AG20443 (cell line): ENCODE measurements around the gene MYLK3.

Experiments used
- DNase-seq: peaks from one replicate; pipeline ENCODE4 v3.0.0; 2012; ENCODE audit warnings: low spot score, mixed read lengths

Gene MYLK3

GRCh38 chr16:46727184-46727583 is 21.0 kb downstream of the MYLK3 start:
- no peak for DNase-seq

- no peak for DNase-seq
Observed at GRCh38 chr16:46721885-46722284, 26.3 kb downstream of the MYLK3 start.

- DNase-seq, result no peak
Observed at GRCh38 chr16:46720619-46721018, 27.5 kb downstream of the MYLK3 start.

GRCh38 chr16:46719528-46719927 is 28.6 kb downstream of the MYLK3 start:
- DNase-seq, result no peak

- DNase-seq, result no peak
Observed at GRCh38 chr16:46718214-46718613, 29.9 kb downstream of the MYLK3 start.

- DNase-seq, result no peak
Observed at GRCh38 chr16:46717692-46718091, 30.5 kb downstream of the MYLK3 start.

- no peak for DNase-seq
Observed at GRCh38 chr16:46715769-46716305, 32.3 kb downstream of the MYLK3 start.

- no peak for DNase-seq
Observed at GRCh38 chr16:46714797-46715591, 33.1 kb downstream of the MYLK3 start.

GRCh38 chr16:46713634-46714033 is 34.5 kb downstream of the MYLK3 start:
- DNase-seq, result no peak

- no peak for DNase-seq
Observed at GRCh38 chr16:46712911-46713310, 35.2 kb downstream of the MYLK3 start.

GRCh38 chr16:46711106-46712058 is 36.8 kb downstream of the MYLK3 start:
- DNase-seq, result no peak

GRCh38 chr16:46709469-46710005 is 38.6 kb downstream of the MYLK3 start:
- DNase-seq, result no peak

- DNase-seq, result no peak
Observed at GRCh38 chr16:46706642-46707041, 41.5 kb downstream of the MYLK3 start.

- no peak for DNase-seq
Observed at GRCh38 chr16:46702030-46702429, 46.1 kb downstream of the MYLK3 start.

- DNase-seq, result no peak
Observed at GRCh38 chr16:46701615-46702014, 46.5 kb downstream of the MYLK3 start.

GRCh38 chr16:46700048-46700447 is 48.1 kb downstream of the MYLK3 start:
- no peak for DNase-seq

- no peak for DNase-seq
Observed at GRCh38 chr16:46696957-46697356, 51.2 kb downstream of the MYLK3 start.

GRCh38 chr16:46695937-46696336 is 52.2 kb downstream of the MYLK3 start:
- DNase-seq, result no peak

- no peak for DNase-seq
Observed at GRCh38 chr16:46693598-46693997, 54.5 kb downstream of the MYLK3 start.

GRCh38 chr16:46691726-46692125 is 56.4 kb downstream of the MYLK3 start:
- no peak for DNase-seq

GRCh38 chr16:46690281-46691178 is 57.6 kb downstream of the MYLK3 start:
- DNase-seq, result peak; percentile 21
